Loucy (cell line): Measurements from ENCODE around the gene CARD6.

Source experiments
- H2AFZ ChIP-seq: fragments of 200-600 bp; sonication (generic); 2 replicates; pipeline ENCODE4 v1.6.0; 2016; ENCODE audit warnings: antibody characterized with exemption, mild to moderate bottlenecking, low read length, moderate library complexity
- H3F3A ChIP-seq: fragments of 200-600 bp; 2 replicates; pipeline ENCODE4 v1.6.0; 2016; ENCODE audit warnings: antibody characterized with exemption, low read depth, mild to moderate bottlenecking
- H3K27me3 ChIP-seq: fragments of 200-600 bp; sonication (generic); 2 replicates; pipeline ENCODE4 v1.6.1; 2014; ENCODE audit warnings: low read length, mild to moderate bottlenecking; ENCODE audit not compliant: insufficient read depth, poor library complexity, severe bottlenecking
- H3K36me3 ChIP-seq: fragments of 200-600 bp; sonication (generic); 2 replicates; pipeline ENCODE4 v1.6.1; 2016; ENCODE audit warnings: low read length; ENCODE audit not compliant: insufficient read depth
- H3K4me1 ChIP-seq: fragments of 200-600 bp; sonication (generic); 2 replicates; pipeline ENCODE4 v1.5.1; 2014; ENCODE audit warnings: low read length, mild to moderate bottlenecking; ENCODE audit not compliant: insufficient read depth, poor library complexity, severe bottlenecking
- H3K4me2 ChIP-seq: fragments of 200-600 bp; sonication (generic); 2 replicates; pipeline ENCODE4 v1.6.0; 2014; ENCODE audit warnings: antibody characterized with exemption, low read length, low read depth, mild to moderate bottlenecking; ENCODE audit not compliant: poor library complexity, severe bottlenecking
- H3K4me3 ChIP-seq: fragments of 200-600 bp; sonication (generic); 2 replicates; pipeline ENCODE4 v1.5.1; 2014; ENCODE audit warnings: low read length, mild to moderate bottlenecking, mixed read lengths; ENCODE audit not compliant: poor library complexity, severe bottlenecking
- H3K79me2 ChIP-seq: fragments of 200-600 bp; sonication (generic); 2 replicates; pipeline ENCODE4 v1.6.1; 2014; ENCODE audit warnings: low read length; ENCODE audit not compliant: insufficient read depth
- H3K9ac ChIP-seq: fragments of 200-600 bp; sonication (generic); 2 replicates; pipeline ENCODE4 v1.6.0; 2014; ENCODE audit warnings: mild to moderate bottlenecking, low read depth, low read length, moderate library complexity; ENCODE audit not compliant: poor library complexity, severe bottlenecking
- H3K9me2 ChIP-seq: fragments of 200-600 bp; sonication (generic); replicated peaks from 2 replicates; pipeline ENCODE4 v1.6.1; 2016; ENCODE audit warnings: low read depth, low read length, mixed read lengths
- H3K9me3 ChIP-seq: fragments of 200-600 bp; sonication (generic); 2 replicates; pipeline ENCODE4 v1.6.1; 2014; ENCODE audit warnings: mild to moderate bottlenecking, antibody characterized with exemption, low read length, low read depth; ENCODE audit not compliant: insufficient read depth
- H4K20me1 ChIP-seq: fragments of 200-600 bp; sonication (generic); 2 replicates; pipeline ENCODE4 v1.6.0; 2014; ENCODE audit warnings: antibody characterized with exemption, low read length, mild to moderate bottlenecking; ENCODE audit not compliant: insufficient read depth, poor library complexity, severe bottlenecking
- CTCF ChIP-seq: fragments of 200-600 bp; sonication (generic); conservative IDR thresholded peaks from 2 replicates; pipeline ENCODE4 v1.5.1; 2014; ENCODE audit warnings: mild to moderate bottlenecking, antibody characterized with exemption, low read length
- EZH2phosphoT487 ChIP-seq: fragments of 200-600 bp; IDR thresholded peaks from 2 replicates; pipeline ENCODE4 v1.6.1; 2018; ENCODE audit warnings: antibody characterized with exemption, mild to moderate bottlenecking, moderate library complexity, borderline replicate concordance

CARD6 gene

GRCh38 chr5:40844565-40844964 is 3.4 kb downstream of the CARD6 start:
- Histone ChIP-seq H3K36me3 (no peaks in the 10 kb centered on the region), H3K4me3 (no peak overlapping the region), H2AFZ (no peak overlapping the region), H3K9ac (no peak overlapping the region), H3K9me2 (no peaks in the 10 kb centered on the region), H3K79me2 (no peaks in the 10 kb centered on the region), H3K4me2 (no peak overlapping the region), H4K20me1 (no peaks in the 10 kb centered on the region), H3F3A (no peaks in the 10 kb centered on the region; the same call in 1 of the 2 replicates), H3K4me1 (peaks cover 14% of the 10 kb centered on the region), H3K27me3 (peaks cover 8% of the 10 kb centered on the region), H3K9me3 (no peaks in the 10 kb centered on the region)
- TF ChIP-seq CTCF = no peak
- no peak for TF ChIP-seq EZH2phosphoT487

GRCh38 chr5:40846371-40846770 is 5.2 kb downstream of the CARD6 start:
- no peaks in the 10 kb centered on the region for H3K9me3 ChIP-seq
- no peak for TF ChIP-seq EZH2phosphoT487
- no peak for TF ChIP-seq CTCF
- no peaks in the 10 kb centered on the region for H4K20me1 ChIP-seq
- H3K4me2 ChIP-seq = no peak overlapping the region
- H3K9me2 ChIP-seq = no peaks in the 10 kb centered on the region
- no peak overlapping the region for H3K4me3 ChIP-seq
- no peaks in the 10 kb centered on the region for H3K79me2 ChIP-seq
- H3K27me3 ChIP-seq = peaks cover 8% of the 10 kb centered on the region
- H3F3A ChIP-seq = no peaks in the 10 kb centered on the region; the same call in 1 of the 2 replicates
- no peak overlapping the region for H2AFZ ChIP-seq
- no peak overlapping the region for H3K9ac ChIP-seq
- peaks cover 9% of the 10 kb centered on the region for H3K4me1 ChIP-seq
- H3K36me3 ChIP-seq = no peaks in the 10 kb centered on the region

GRCh38 chr5:40847525-40847924 is 6.4 kb downstream of the CARD6 start:
- H3K79me2 ChIP-seq = no peaks in the 10 kb centered on the region
- no peaks in the 10 kb centered on the region for H3F3A ChIP-seq
- H4K20me1 ChIP-seq = no peaks in the 10 kb centered on the region
- H2AFZ ChIP-seq = no peak overlapping the region
- no peaks in the 10 kb centered on the region for H3K9me3 ChIP-seq
- no peaks in the 10 kb centered on the region for H3K4me1 ChIP-seq
- TF ChIP-seq CTCF = no peak
- H3K36me3 ChIP-seq = no peaks in the 10 kb centered on the region
- H3K9ac ChIP-seq = no peak overlapping the region
- no peak overlapping the region for H3K4me3 ChIP-seq
- H3K9me2 ChIP-seq = no peaks in the 10 kb centered on the region
- no peaks in the 10 kb centered on the region for H3K27me3 ChIP-seq
- no peak overlapping the region for H3K4me2 ChIP-seq
